LNCaP clone FGC (cell line): ENCODE results near the gene ZBTB16.

ENCODE experiments used
- DNase-seq: peaks from one replicate; pipeline ENCODE4 v3.0.0-alpha.2; 2011; ENCODE audit warnings: low read depth
- H3K4me3 ChIP-seq: 2 replicates; pipeline ENCODE4 v1.5.1; 2011; ENCODE audit warnings: mild to moderate bottlenecking, low read depth, low read length, control low read depth
- TF ChIP-seq, protein P1 (sequence below): IDR thresholded peaks from 2 replicates; pipeline ENCODE4 v1.5.1; 2012; ENCODE audit warnings: mild to moderate bottlenecking; ENCODE audit not compliant: control insufficient read depth, insufficient read depth; ENCODE audit errors: extremely low read depth

Gene ZBTB16

DNA sequence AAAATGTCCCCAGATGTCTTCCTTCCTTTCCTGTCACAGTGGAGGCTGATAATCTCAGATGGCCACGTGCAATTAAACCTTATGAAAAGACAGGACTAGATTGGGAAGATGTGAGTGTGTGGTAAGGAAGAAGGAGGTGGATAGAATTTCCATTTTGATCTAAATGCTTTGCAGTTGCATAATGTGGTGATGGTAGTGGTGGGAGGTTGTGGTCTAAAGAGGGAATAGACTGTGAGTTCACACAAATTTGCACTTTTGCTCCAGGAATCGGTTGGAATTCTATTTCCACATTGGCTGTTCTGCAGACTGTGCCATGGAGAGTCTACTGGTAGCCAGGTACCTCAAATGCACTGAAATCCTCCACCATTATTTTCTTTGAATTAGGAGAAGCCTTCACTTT lies 93.3 kb downstream of the ZBTB16 start:
- TF ChIP-seq, protein P1, sequence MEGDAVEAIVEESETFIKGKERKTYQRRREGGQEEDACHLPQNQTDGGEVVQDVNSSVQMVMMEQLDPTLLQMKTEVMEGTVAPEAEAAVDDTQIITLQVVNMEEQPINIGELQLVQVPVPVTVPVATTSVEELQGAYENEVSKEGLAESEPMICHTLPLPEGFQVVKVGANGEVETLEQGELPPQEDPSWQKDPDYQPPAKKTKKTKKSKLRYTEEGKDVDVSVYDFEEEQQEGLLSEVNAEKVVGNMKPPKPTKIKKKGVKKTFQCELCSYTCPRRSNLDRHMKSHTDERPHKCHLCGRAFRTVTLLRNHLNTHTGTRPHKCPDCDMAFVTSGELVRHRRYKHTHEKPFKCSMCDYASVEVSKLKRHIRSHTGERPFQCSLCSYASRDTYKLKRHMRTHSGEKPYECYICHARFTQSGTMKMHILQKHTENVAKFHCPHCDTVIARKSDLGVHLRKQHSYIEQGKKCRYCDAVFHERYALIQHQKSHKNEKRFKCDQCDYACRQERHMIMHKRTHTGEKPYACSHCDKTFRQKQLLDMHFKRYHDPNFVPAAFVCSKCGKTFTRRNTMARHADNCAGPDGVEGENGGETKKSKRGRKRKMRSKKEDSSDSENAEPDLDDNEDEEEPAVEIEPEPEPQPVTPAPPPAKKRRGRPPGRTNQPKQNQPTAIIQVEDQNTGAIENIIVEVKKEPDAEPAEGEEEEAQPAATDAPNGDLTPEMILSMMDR = no peak
- no peak for DNase-seq
- H3K4me3 ChIP-seq = no peak overlapping the region

- DNase-seq = no peak
- no peak overlapping the region for H3K4me3 ChIP-seq
- TF ChIP-seq, protein P1 = no peak
Measured at GRCh38 chr11:114153224-114153623, 93.7 kb downstream of the ZBTB16 start.

GRCh38 chr11:114154271-114155047 lies 94.9 kb downstream of the ZBTB16 start:
- no peak for DNase-seq
- H3K4me3 ChIP-seq = no peak overlapping the region
- TF ChIP-seq, protein P1 = no peak

DNA sequence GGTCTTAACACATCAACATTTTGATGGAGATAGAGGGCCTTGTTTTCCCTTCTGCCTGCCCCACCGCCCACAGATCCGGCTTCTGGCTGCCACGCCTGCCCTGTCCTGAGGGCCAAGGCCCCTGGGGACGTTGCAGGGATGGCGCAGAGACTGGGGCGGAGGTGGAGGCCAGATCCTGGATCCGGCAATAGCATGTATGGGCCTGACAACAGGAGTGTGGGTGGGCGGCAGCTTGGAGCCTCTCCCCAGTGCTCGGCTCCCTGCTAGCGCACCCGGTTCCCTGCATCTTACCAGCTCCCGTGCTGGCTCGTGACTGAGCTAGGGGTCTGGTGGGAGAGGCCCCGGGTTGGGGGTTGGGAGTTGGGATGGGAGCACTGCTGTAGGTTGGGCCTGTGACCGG lies 95.6 kb downstream of the ZBTB16 start:
- no peak overlapping the region for H3K4me3 ChIP-seq
- no peak for DNase-seq
- TF ChIP-seq, protein P1 = no peak

DNA sequence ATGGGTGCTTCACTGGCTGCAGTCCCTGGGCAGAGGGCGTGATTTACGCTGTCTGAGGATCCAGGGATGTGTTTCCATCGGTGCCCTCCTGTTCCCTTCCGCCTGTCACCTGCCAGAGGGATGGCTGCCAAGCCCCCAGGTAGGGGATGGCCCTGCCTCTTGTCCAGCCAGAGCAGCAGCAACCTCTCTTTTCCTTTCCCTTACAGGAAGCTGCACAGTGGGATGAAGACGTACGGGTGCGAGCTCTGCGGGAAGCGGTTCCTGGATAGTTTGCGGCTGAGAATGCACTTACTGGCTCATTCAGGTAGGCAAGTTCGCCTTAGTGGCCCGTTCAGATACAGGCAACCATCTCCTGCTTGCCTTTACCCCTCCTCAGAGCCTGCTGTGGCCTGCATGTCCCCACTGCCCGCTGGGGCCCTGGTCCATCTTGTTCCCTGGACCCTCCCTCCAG lies 96.6 kb downstream of the ZBTB16 start:
- TF ChIP-seq, protein P1 = no peak
- no peak overlapping the region for H3K4me3 ChIP-seq
- no peak for DNase-seq

GRCh38 chr11:114156782-114157181 lies 97.3 kb downstream of the ZBTB16 start:
- no peak overlapping the region for H3K4me3 ChIP-seq
- TF ChIP-seq, protein P1 = no peak
- no peak for DNase-seq
